Measurements from ENCODE around the gene FMO3. TPM values are rescaled to one million over a fixed set of nuclear protein-coding genes. Genes with fewer than 3 reads are reported as not detected.

Gene FMO3
- total RNA-seq, 2 donors from 2014 or later, result 0.90 to 2.2 TPM

DNA sequence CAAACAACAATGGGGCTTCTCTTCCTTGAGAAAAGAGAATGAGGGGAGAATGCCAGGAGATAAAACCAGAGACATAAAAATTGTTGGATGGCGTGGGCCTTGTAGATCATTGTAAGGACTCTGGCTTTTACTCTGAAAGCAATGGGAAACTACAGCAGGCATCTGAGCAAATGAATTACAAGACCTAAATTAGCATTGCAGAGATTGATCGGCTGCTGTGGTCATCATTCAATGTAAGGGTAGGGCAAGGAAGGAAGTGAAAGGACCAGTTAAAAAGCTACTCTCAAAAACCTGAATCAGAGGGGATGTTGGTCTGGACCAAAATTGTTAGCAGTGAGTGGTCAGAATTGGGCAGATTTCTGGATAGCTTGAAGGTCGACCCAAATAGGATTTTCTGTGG lies 21.4 kb downstream of the FMO3 start:
- DNase-seq (ENCODE audit: low spot score), result no peak
- intact Hi-C loops (cut with DNase I), result no loop called here

DNA sequence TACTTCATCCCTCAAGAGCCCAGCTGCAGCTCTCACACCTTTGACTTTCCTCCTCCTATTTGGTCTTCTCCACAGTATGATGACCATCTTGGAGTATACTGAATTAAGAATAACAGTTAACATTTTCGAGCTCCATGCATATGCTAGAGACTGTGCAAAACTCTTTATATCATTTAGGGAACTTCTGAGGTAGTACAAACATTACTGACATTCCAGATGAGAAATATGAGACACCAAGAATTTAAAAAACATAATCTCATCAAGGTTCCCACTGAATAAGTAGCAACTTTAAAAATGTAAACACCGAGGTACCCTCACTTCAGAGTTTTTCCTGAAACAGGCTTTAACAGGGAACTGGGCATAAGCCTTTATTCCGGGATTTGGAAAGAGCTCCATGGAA lies 22.7 kb downstream of the FMO3 start:
- DNase-seq (ENCODE audit: low spot score), result no peak
- intact Hi-C loops (cut with DNase I), result no loop called here

DNA sequence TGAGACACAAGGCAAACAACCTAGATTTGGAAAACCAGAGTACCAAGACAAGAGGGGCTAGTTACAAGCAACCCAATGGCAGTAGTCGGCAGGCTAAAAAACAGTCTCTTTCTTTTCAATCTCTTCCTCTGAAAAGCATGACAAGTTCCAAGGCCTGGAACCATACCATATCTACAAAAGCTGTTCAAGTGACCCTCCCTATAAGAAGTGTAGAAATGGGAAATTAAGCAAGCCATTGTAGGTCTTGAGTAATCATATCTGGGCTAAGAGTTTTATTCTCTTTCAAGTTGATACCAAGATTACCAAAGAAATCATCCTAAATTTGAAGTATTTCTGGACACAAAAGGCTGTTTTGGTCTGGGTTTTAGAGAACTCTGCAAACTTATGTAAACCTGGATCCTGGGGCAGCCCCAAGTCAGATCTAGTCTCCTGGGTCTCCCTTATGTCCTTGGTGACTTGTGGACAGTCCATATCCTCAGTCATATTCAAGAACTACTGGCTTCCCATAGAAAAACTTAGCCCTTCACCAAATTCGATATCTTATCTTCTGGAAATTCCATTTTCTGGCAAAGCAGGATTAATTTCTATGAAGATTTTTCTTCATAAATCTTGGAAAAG lies 24.7 kb downstream of the FMO3 start:
- no peak for DNase-seq (ENCODE audit: low spot score)
- intact Hi-C loops (cut with DNase I), result no loop called here

DNA sequence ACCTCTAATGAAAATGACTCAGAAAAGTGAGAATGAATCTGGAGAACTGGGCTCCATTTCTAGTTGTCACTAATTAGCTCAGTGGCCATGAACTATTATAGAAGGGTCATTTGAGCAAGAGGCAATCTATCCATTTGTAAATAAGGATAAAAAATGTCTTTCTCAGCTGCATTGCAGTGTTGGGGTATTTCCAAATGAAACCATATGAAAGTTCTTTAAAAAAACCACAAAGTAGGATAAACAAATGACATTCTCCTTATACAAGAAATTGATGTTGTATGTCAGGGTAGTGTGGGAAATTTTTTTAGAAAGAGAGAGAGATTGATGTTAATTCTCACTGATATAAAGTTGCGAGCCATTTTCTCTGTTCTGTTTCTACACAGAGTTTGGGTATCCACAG lies 26.0 kb downstream of the FMO3 start:
- intact Hi-C loops (cut with DNase I), result no loop called here
- no peak for DNase-seq (ENCODE audit: low spot score)

DNA sequence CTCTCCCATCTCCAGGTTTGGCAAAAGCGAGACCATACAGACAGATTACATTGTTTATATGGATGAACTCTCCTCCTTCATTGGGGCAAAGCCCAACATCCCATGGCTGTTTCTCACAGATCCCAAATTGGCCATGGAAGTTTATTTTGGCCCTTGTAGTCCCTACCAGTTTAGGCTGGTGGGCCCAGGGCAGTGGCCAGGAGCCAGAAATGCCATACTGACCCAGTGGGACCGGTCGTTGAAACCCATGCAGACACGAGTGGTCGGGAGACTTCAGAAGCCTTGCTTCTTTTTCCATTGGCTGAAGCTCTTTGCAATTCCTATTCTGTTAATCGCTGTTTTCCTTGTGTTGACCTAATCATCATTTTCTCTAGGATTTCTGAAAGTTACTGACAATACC lies 26.4 kb downstream of the FMO3 start:
- no peak for DNase-seq (ENCODE audit: low spot score)
- intact Hi-C loops (cut with DNase I), result no loop called here

DNA sequence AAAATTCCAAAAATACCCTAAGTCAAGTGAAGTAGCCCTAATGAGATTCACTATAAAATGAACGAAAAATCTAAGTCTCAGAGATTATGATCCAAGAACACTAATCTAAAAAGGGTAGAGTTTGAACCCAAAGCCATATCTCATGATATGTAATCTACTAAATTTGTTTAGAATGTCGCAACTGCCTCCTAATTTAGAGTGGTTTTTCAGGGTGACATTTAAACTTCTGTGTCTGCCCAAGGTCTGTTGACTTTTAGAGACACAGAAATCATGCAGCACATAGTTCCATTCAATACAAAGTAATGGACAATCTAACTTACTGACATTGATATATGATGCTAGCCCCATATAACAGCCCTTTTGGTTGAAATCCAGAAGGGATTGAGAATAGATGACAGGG lies 28.9 kb downstream of the FMO3 start:
- DNase-seq (ENCODE audit: low spot score), result no peak
- intact Hi-C loops (cut with DNase I), result no loop called here

DNA sequence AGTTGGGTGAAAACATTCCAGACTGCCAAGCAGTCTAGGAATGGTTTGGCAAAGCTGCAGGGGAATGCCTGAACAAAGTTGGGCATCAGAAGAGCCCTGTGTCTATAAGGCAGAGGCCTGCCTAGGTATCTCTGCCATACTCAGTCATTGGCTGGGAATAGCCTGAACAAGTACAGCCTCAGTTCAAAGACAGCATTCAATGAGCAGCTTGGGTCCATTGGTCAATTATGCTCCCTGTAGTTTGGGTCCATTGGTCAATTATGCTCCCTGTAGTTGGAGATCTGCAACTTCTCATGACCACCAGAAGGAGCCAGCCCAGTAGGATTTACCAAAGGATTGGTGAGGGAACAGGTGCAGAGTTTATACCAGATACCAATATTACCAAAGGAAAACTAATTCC lies 31.6 kb downstream of the FMO3 start:
- DNase-seq (ENCODE audit: low spot score), result no peak
- intact Hi-C loops (cut with DNase I), result no loop called here

DNA sequence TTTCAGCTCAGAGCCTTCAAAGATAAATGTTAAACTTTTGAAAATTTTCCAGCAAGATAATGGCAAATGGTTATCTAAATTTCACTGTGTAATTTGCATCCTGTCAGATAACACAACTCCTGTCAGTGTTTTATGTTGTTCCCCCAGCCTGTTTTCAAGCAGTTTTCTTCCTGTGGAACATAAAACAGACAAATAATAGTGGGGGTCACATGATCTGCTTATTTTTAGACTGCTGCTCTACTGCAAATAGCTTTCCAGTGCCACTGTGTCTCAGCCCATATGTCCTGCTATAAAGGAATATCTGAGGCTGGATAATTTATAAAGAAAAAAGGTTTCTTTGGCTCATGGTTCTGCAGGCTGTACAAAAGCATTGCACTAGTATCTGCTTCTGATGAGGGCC lies 32.2 kb downstream of the FMO3 start:
- intact Hi-C loops (cut with DNase I), result no loop called here
- DNase-seq (ENCODE audit: low spot score), result no peak

DNA sequence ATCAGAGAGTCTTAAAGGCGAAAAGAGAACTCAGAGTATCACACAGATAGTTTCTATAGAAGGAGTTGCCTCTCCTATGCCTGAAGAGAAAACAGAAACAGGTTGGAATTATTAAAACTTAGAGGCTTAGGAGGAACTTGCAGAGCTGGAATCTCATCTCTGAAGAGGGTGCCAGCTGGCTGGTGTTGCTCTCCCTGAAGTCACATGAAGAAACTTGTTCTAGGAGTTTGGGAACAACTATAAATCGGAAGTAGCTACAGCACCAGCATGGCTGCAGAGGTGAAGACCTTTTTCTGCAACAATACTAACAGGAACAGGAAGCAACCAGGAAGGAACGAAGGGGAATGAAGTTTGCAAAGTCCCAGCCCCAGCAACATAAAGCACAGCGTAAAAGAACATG lies 35.8 kb downstream of the FMO3 start:
- intact Hi-C loops (cut with DNase I), result no loop called here
- DNase-seq (ENCODE audit: low spot score), result peak; percentile 81

DNA sequence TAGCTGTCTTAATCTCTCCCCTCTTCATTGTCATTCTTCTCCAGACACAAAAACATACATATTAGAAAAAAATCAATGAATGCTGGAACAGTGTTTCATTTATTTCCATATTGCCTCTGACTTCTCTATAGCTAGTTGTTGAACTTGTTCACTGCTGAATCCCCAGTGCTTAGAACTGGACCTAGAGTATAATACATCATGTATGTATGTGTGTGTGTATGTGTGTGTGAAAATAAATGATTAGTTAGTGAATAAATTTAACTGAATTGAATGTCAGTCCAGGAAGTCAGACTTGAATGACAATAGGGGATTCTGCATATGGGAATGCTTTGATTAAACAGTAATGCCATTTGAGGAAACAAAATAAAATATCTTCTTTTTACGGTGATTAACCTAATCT lies 36.4 kb downstream of the FMO3 start:
- intact Hi-C loops (cut with DNase I), result no loop called here
- DNase-seq (ENCODE audit: low spot score), result no peak

DNA sequence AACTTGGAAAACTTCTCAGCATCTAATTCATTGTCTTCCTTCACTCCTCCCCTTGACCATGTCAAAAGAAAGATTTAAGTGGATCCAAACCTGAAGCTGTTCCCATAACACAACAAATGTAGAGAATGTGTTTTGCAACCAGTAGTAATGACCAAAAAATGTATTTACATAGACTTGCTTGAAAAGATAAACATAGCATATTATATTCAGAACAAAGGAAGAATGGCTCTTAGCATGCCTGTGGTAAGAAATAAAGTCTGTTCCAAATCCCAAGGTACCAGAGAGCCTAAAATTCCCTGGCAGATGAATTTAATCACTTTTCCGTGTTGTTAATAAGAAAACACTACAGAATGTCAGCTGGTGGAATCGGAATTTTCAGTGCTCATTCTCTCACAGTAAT lies 36.8 kb downstream of the FMO3 start:
- intact Hi-C loops (cut with DNase I), result no loop called here
- DNase-seq (ENCODE audit: low spot score), result no peak

DNA sequence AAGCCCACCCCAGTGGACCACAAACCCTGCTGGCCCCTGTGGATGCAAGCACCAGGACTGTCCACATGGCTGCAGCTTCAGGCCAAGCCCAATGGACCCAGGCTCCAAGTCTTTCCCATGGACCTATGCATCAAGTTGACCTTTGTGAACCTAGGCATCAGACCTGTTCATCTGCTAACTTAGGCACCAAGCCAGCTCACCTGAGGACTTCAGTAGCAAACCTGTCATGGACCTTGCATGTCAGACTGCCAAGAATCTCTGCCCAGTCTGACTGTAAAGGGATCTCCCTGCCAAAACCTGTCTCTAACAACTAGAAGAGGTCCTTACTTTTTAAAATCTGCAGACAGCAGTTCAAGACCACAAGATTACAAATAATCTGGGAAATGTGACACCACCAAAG lies 37.8 kb downstream of the FMO3 start:
- DNase-seq (ENCODE audit: low spot score), result no peak
- intact Hi-C loops (cut with DNase I), result no loop called here

DNA sequence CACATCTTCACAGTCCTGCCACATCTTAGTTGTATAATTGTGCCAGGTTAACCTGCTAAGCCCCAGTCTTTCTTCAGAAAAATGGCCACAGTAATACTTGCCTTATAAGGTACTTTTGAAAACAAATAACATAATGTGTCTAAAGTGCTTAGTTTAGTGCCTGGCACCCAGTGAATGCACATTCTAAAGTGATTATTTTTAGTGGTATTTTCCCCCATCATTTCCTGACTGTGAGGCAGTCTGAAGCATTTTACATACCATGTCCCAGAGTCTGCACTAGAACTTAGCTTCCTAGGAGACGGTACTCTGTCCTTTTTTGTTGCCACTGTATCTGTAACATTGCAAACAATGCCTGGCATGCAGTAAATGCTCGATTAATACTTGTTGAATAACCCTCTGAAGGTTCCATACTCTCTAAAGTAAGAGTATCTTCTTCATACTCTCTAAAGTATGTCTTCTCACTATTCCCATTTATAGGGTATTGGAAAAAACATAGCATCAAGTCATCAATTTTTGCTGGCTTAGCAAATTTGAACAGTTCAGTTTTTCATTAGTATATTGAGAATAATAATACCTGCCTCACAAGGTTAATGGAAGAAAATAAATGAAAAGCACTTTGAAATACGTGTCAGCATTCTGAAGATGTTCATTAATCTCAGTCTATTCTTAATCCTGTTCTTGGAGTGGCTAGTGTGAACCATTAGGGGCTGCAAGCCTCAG lies 43.7 kb downstream of the FMO3 start:
- no peak for DNase-seq (ENCODE audit: low spot score)
- intact Hi-C loops (cut with DNase I), result no loop called here

DNA sequence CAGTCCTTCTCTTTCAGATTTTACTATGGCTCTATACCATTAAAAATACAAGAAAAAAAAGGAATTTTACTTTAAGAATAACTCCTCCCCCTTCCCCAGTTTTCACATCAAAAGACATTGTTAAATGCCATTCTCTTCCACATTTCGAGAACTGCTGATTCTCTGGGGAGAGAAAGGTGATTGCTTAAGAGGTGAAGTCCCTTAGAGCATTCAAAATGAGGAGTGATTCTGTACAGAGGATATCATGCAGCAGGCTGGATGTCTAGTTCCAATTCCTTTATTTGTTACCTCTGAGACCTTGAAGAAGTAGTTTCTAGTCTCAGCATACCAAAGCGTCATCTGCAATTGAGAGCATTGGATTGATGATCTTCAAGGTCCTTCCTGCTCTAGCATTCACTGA lies 46.9 kb downstream of the FMO3 start:
- DNase-seq (ENCODE audit: low spot score), result no peak
- intact Hi-C loops (cut with DNase I), result no loop called here

DNA sequence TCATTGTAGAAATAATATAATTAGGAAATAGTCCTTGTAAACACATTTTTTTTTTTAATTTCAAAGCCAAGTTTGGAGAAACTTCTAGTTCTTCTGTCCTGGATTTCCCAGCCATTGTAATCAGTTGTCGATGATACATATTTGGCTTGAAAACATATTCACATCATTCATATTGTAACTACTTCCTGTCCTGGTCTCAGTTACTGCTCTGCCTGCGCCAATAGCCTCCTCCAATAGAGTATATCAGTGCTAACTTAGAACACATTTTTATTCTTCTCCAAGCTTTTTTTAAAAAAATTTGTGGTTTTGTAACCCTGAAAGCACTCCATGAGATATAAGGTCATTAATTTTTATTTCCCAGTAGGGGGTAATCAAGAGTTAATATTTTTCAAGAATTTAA lies 48.3 kb downstream of the FMO3 start:
- DNase-seq (ENCODE audit: low spot score), result no peak
- intact Hi-C loops (cut with DNase I), result no loop called here

DNA sequence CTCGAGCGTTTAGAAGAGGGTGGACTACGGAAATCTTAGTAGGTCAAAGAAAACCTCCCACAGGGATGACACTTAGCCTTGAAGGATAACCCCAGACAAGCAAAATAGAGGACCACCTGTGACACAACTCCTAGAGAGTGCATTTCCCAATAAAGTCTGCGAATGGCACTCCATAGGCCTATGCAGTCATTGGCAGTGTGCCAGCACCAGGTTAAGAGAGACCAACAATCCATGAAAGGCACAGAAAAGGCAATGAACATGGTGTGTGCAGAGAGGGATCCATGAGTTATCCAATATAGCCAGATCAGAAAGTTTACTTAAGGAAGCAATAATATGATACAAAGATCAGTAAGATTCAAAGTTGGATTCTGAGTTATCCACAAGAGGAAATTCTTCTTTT lies 49.2 kb downstream of the FMO3 start:
- DNase-seq (ENCODE audit: low spot score), result no peak
- intact Hi-C loops (cut with DNase I), result no loop called here

DNA sequence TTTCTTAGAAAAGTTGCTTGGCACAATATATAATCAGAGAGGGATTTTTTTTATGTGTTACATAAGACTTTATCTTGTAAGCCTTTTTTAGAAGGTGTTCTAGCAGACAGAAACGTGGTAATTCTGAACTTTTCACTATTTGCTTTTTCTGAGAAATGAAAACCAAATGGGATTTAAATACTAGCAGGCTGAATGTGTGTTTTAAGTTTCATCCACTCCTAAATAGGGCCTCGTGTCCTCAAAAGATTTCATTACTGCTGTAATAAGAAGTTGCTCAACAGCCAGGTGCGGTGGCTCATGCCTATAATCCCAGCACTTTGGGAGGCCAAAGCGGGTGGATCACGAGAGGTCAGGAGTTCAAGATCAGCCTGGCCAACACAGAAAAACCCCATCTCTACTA lies 49.7 kb downstream of the FMO3 start:
- peak; percentile 78 for DNase-seq (ENCODE audit: low spot score)
- intact Hi-C loops (cut with DNase I), result no loop called here

DNA sequence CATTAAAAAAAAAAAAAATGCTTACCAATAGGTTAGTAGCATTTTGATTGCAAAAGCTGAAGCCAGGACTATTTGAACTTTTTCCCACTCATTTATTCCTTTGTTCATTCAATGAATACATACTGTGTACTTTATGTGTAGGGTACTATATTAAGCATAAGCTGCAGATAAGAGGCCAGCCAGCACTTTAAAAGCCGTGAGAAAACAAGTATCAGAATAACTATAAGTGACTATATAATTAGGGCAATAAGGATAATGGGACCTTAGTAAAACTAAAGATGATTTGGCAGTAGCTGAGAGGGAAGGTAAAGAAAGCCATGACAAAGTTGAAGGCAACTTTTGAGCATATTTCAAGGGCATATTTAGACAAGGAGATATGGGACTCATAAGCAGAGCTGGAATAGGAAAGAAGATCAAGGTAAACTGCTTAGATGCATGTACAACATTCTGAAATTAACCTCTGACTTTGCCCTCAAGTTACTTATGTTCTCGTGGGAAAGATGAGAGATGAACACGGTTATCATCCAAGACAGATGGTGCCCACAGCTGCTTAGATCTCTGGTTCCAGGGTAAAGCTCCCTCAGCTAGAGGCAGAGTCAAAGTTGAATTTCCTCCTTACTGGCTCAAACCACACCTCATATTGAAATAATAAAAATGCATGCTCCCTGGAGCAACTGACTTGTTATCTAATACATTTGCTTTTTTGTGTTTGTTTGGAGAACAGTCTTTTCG lies 50.4 kb downstream of the FMO3 start:
- intact Hi-C loops (cut with DNase I), result no loop called here
- DNase-seq (ENCODE audit: low spot score), result no peak

DNA sequence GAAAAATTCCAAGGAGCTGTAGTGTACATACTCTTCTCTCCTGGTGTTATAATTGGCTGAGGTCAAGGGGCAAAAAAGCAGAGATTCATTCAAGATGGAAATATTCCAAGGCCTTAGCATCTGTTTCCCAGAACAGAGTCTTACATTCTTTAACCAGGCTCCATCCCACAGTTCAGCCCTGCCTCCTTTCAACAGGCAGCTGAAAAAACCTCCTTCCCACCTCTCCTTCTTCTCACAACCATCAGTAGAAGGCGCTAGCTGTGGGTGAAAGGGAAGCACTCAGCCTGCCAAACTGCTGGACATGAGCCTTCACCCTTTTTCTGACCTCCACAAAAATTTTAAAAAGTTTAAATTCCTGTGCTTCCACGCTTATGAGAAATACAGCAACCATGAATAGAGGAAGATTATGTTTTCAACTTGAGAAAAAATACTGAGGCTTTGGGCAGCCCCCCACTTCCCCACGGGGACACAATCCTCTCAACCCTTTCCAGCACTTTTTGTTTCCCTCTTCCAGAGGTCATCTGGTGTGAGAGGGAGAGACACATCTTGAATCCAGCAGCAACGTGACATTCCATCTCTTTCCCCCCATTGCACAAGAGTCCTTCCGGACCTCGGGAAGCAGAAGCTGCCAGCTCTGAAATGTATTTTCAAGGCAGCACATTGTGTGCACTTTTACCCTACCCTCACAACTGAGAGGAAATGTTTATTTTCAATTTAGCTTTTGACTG lies 51.1 kb downstream of the FMO3 start:
- DNase-seq (ENCODE audit: low spot score), result peak; percentile 77

More for the DNA sequence above, 51.1 kb downstream of the FMO3 start:
- intact Hi-C loops (cut with DNase I), result no loop called here
